ENCODE results near the gene ISL1.

DNA sequence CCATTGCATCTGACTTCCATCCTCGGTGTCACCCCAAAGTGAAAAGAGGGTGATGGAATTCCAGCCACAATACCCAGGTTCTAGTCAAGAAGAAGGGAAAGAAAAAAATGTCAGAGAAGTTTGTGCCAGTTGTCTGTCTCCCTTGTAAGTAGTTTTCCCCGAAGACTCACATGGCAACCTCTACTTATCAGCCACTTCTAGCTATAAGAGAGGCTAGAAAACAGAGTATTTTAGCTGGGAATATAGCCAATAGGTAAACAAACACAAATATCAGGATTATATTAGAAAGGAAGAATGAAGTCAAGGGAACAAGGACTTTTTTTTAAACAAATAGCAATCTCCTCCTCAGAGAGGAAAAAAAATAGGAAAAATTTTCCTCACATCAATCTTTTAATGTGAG, 12.2 kb upstream of the ISL1 start:
- TF ChIP-seq, protein P1, sequence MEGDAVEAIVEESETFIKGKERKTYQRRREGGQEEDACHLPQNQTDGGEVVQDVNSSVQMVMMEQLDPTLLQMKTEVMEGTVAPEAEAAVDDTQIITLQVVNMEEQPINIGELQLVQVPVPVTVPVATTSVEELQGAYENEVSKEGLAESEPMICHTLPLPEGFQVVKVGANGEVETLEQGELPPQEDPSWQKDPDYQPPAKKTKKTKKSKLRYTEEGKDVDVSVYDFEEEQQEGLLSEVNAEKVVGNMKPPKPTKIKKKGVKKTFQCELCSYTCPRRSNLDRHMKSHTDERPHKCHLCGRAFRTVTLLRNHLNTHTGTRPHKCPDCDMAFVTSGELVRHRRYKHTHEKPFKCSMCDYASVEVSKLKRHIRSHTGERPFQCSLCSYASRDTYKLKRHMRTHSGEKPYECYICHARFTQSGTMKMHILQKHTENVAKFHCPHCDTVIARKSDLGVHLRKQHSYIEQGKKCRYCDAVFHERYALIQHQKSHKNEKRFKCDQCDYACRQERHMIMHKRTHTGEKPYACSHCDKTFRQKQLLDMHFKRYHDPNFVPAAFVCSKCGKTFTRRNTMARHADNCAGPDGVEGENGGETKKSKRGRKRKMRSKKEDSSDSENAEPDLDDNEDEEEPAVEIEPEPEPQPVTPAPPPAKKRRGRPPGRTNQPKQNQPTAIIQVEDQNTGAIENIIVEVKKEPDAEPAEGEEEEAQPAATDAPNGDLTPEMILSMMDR (IDR thresholded peaks at IDR 0.05) = no peak
- TF ChIP-seq ZFX (IDR thresholded peaks at IDR 0.05; ENCODE audit: borderline replicate concordance) = no peak
